Embryonic facial prominence (tissue), 1 donor: ENCODE measurements around the gene BICDL2.

ENCODE experiments used
- DNase-seq: peaks from one replicate; pipeline ENCODE4 v3.0.0-alpha.2; 2016; ENCODE audit errors: extremely low spot score

The BICDL2 gene

GRCh38 chr16:3025032-3026002 lies 11.4 kb downstream of the BICDL2 start:
- DNase-seq = no peak

- DNase-seq = peak; percentile 91
Measured at GRCh38 chr16:3023669-3024478, 12.9 kb downstream of the BICDL2 start, which contains the start of the genes HCFC1R1 and THOC6. HCFC1R1 (minus strand) TSS chr16:3023942; CDS start chr16:3023941, 1 bp downstream. THOC6 (plus strand) TSS chr16:3024035; CDS start chr16:3024327, 292 bp downstream.

GRCh38 chr16:3023415-3023668 lies 13.4 kb downstream of the BICDL2 start:
- DNase-seq = no peak

GRCh38 chr16:3022684-3023414 lies 13.9 kb downstream of the BICDL2 start:
- no peak for DNase-seq

- peak; percentile 58 for DNase-seq
Measured at GRCh38 chr16:3022208-3022683, 14.5 kb downstream of the BICDL2 start.

GRCh38 chr16:3021449-3022207 lies 15.1 kb downstream of the BICDL2 start:
- no peak for DNase-seq

GRCh38 chr16:3020604-3021448 lies 15.9 kb downstream of the BICDL2 start:
- no peak for DNase-seq

GRCh38 chr16:3020247-3020603 lies 16.5 kb downstream of the BICDL2 start, which contains the start of gene TNFRSF12A:
TNFRSF12A (plus strand) TSS chr16:3020368; CDS start chr16:3020398, 30 bp downstream.
- DNase-seq = no peak

GRCh38 chr16:3019594-3020246 lies 17.0 kb downstream of the BICDL2 start:
- DNase-seq = no peak

- no peak for DNase-seq
Measured at GRCh38 chr16:3017794-3018506, 18.8 kb downstream of the BICDL2 start, which contains the start of gene CLDN6. CLDN6 (minus strand) TSS chr16:3018183; CDS start chr16:3016021, 2,162 bp downstream.

- no peak for DNase-seq
Measured at GRCh38 chr16:3017344-3017743, 19.4 kb downstream of the BICDL2 start.

- DNase-seq = no peak
Measured at GRCh38 chr16:3015865-3016521, 20.8 kb downstream of the BICDL2 start.

- DNase-seq = no peak
Measured at GRCh38 chr16:3014971-3015370, 21.8 kb downstream of the BICDL2 start.

- DNase-seq = no peak
Measured at GRCh38 chr16:3013998-3014690, 22.6 kb downstream of the BICDL2 start.

- no peak for DNase-seq
Measured at GRCh38 chr16:3013491-3013951, 23.2 kb downstream of the BICDL2 start.

- no peak for DNase-seq
Measured at GRCh38 chr16:3012828-3013420, 23.8 kb downstream of the BICDL2 start, which contains the start of gene CLDN9. CLDN9 (plus strand) TSS chr16:3012923; CDS start chr16:3013363, 440 bp downstream.

GRCh38 chr16:3012246-3012645 lies 24.5 kb downstream of the BICDL2 start:
- DNase-seq = no peak
